Transverse colon (tissue), 3 donors: ENCODE measurements around the gene OR5B17.

ENCODE experiments used
- CTCF ChIP-seq, 5 experiments: fragments of 200-600 bp in 3 of 5; fragments of 450-650 bp in 2 of 5; sonication (generic) in 3 of 5; IDR thresholded peaks; 1 replicate in 2 of 5; 2 replicates in 3 of 5; pipeline ENCODE4 v1.5.1; 2016 to 2017; ENCODE audit warnings: antibody characterized with exemption in 5 of 5, inconsistent platforms in 3 of 5, mild to moderate bottlenecking in 2 of 5, moderate library complexity in 1 of 5
- EP300 ChIP-seq: sonication (generic); formaldehyde crosslinking; IDR thresholded peaks from one replicate; pipeline ENCODE4 v1.6.1; 2017; ENCODE audit warnings: antibody characterized with exemption, low read depth
- POLR2A ChIP-seq: fragments of 450-650 bp; IDR thresholded peaks from one replicate; pipeline ENCODE4 v1.6.1; 2016; ENCODE audit warnings: antibody characterized with exemption, mild to moderate bottlenecking, moderate library complexity

DNA sequence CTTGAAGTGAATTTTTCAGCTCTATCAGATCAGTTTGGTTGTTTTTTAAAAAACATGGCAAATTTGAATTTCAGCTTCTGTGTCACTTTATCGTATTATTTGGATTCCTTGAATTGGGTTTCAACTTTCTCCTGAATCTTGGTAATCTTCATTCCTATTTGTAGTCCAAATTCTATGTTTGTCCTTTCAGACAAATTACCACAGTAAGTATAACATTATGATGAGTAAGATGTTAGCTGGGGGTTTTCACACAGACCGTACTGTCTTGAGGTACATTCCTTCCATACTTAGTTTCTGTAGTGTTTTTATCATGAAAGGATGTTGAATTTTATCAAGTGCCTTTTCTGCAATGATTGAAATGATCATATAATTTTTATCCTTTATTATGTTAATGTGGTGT lies 28.0 kb downstream of the OR5B17 start:
- no peak for TF ChIP-seq CTCF (IDR thresholded peaks at IDR 0.05)
- no peak for TF ChIP-seq EP300
- TF ChIP-seq POLR2A, result no peak
